ENCODE measurements around the gene CMTM8.

- TF ChIP-seq CTCF (IDR thresholded peaks at IDR 0.05) (no peak), POLR2A (IDR thresholded peaks at IDR 0.05) (no peak)
Measured at GRCh38 chr3:32226875-32227500, 11.5 kb upstream of the CMTM8 start.
